Hepatocyte (in vitro differentiated cells): ENCODE measurements around the gene TRIOBP.
"Not testable (repeated sequence)": the region's sequence is repeated elsewhere in the genome, so short reads cannot be mapped to it uniquely, and the experiment has no call there.

Experiments used
- EZH2 ChIP-seq: fragments of 200-600 bp; sonication (generic); IDR thresholded peaks from 2 replicates; pipeline ENCODE4 v1.6.1; 2016; ENCODE audit warnings: antibody characterized with exemption, mild to moderate bottlenecking, borderline replicate concordance
- EZH2phosphoT487 ChIP-seq: fragments of 200-600 bp; sonication (generic); IDR thresholded peaks from one replicate; pipeline ENCODE4 v1.6.1; 2018; ENCODE audit warnings: antibody characterized with exemption, mild to moderate bottlenecking, low read depth, moderate library complexity; ENCODE audit not compliant: unreplicated experiment, severe bottlenecking
- TF ChIP-seq, protein P1 (sequence below): fragments of 200-600 bp; sonication (generic); IDR thresholded peaks from 2 replicates; pipeline ENCODE4 v1.5.1; 2016; ENCODE audit warnings: antibody characterized with exemption, mild to moderate bottlenecking; ENCODE audit not compliant: poor library complexity

DNA sequence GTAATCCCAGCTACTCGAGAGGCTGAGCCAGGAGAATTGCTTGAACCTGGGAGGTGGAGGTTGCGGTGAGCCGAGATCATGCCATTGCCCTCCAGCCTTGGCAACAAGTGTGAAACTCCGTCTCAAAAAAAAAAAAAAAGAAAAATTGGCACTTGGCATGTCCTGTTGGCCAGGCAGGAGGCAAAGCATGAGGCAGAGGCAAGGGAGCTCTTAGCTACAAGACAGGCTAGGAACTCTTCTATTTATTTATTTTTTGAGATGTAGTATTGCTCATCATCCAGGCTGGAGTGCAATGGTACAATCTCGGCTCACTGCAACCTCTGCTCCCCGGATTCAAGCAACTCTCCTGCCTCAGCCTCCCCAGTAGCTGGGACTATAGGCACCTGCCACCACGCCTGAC, 2.7 kb upstream of the TRIOBP start:
- TF ChIP-seq, protein P1, sequence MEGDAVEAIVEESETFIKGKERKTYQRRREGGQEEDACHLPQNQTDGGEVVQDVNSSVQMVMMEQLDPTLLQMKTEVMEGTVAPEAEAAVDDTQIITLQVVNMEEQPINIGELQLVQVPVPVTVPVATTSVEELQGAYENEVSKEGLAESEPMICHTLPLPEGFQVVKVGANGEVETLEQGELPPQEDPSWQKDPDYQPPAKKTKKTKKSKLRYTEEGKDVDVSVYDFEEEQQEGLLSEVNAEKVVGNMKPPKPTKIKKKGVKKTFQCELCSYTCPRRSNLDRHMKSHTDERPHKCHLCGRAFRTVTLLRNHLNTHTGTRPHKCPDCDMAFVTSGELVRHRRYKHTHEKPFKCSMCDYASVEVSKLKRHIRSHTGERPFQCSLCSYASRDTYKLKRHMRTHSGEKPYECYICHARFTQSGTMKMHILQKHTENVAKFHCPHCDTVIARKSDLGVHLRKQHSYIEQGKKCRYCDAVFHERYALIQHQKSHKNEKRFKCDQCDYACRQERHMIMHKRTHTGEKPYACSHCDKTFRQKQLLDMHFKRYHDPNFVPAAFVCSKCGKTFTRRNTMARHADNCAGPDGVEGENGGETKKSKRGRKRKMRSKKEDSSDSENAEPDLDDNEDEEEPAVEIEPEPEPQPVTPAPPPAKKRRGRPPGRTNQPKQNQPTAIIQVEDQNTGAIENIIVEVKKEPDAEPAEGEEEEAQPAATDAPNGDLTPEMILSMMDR = not testable (repeated sequence)
- TF ChIP-seq EZH2, EZH2phosphoT487: not testable (repeated sequence)
